H1 (cell line): ENCODE measurements around the gene DTX4. TPM values are rescaled to one million over a fixed set of nuclear protein-coding genes. Genes with fewer than 3 reads are reported as not detected.

Source experiments
- ASH2L ChIP-seq: fragments of 200-600, 300-600 bp; sonication (generic); IDR thresholded peaks from one replicate; pipeline ENCODE4 v1.7.1; 2017; ENCODE audit warnings: low read length
- BACH1 ChIP-seq: IDR thresholded peaks from 2 replicates; pipeline ENCODE4 v1.6.1; 2012; ENCODE audit warnings: low read length, improper control_type of control experiment
- CEBPB ChIP-seq: IDR thresholded peaks from 2 replicates; pipeline ENCODE4 v1.6.1; 2012; ENCODE audit warnings: low read depth, low read length
- CTBP2 ChIP-seq: IDR thresholded peaks from 2 replicates; pipeline ENCODE4 v1.7.0; 2011; ENCODE audit warnings: borderline replicate concordance, mild to moderate bottlenecking, moderate library complexity, mixed read lengths, low read length; ENCODE audit not compliant: insufficient read depth, insufficient read length
- FOSL1 ChIP-seq: IDR thresholded peaks from 2 replicates; pipeline ENCODE4 v1.6.1; 2011; ENCODE audit warnings: mild to moderate bottlenecking, low read depth, low read length, moderate library complexity; ENCODE audit not compliant: insufficient read depth
- HDAC6 ChIP-seq: IDR thresholded peaks from one replicate; pipeline ENCODE4 v1.7.1; 2012; ENCODE audit warnings: low read depth, mild to moderate bottlenecking, inconsistent platforms, low read length, moderate library complexity
- MAFK ChIP-seq: IDR thresholded peaks from 2 replicates; pipeline ENCODE4 v1.6.1; 2012; ENCODE audit warnings: low read depth, mild to moderate bottlenecking, improper control_type of control experiment, low read length
- RAD21 ChIP-seq, 2 experiments: IDR thresholded peaks in 1 of 2; conservative IDR thresholded peaks in 1 of 2; 2 replicates each; pipeline ENCODE4 v1.6.1; 2011; ENCODE audit warnings: low read depth in 2 of 2, low read length in 2 of 2, improper control_type of control experiment in 1 of 2, inconsistent platforms in 1 of 2, mild to moderate bottlenecking in 1 of 2, moderate library complexity in 1 of 2
- SUZ12 ChIP-seq: fragments of 200-600 bp; sonication (generic); IDR thresholded peaks from 2 replicates; pipeline ENCODE4 v1.6.1; 2012; ENCODE audit warnings: mild to moderate bottlenecking, inconsistent platforms, low read length, moderate library complexity, mixed read lengths
- polyA plus RNA-seq, 7 experiments: library from polyadenylated mRNA; depleted of rRNA in 3 of 7; stranded (reverse) in 5 of 7; unstranded in 2 of 7; fragments of >200 nt in 5 of 7; fragments of 200-250 nt in 2 of 7; gene quantifications; 1 replicate in 5 of 7; 2 replicates in 1 of 7; 4 replicates in 1 of 7; pipeline versions ENCODE4 v1.2.1 to v1.2.3, GENCODE V29; 2011 to 2013; ENCODE audit warnings: missing spikeins in 2 of 7, mixed read lengths in 2 of 7
- total RNA-seq: library from RNA; stranded (reverse); fragmentation: NEBNext Ultra II Directional; extraction: Animal tissue kit (Norgen Biotek cat#: 25700); gene quantifications from 2 replicates; pipeline ENCODE4 v1.2.1, GENCODE V29; 2021
- TF ChIP-seq, protein P1 (sequence below): fragments of 300-600 bp; sonication (generic); IDR thresholded peaks from 2 replicates; pipeline ENCODE4 v1.7.1; 2012; ENCODE audit warnings: low read length, moderate library complexity, mild to moderate bottlenecking, inconsistent platforms; ENCODE audit not compliant: insufficient replicate concordance

DTX4 gene
- total and polyA plus RNA-seq, 2 of the 8 experiments (the other 6 are each of a cell fraction or from before 2014, with no cell fraction given) = 5.1 to 18.8 TPM

DNA sequence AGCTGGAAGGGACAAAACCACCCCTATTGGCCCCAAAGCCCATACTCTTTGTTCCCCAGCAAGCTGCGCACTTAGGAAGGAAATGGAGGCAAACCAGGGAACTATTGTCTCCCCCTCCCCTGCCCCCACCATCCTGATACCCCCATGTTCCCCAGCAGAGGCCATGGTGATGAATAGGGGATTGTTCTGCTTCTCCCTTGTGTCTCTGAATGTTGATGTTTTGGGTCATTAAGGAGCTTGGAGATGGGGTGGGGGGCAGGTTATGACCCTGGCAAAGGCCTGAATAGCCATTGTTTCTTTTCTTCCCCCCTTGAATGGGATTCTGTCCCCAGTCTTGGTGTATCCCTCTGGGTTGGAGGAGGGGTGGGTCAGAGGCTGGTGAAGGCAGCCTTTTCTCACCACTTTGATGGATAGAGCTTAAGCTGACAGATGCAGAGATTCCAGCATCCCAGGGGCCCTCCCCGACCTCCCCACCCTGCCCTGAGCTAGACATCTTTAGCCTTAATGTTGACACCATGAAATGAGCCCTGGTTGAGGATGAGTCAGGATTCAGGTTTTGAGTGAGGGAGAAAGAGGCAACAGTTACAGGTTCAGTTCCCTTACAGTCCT lies 8.3 kb downstream of the DTX4 start (continued):
- TF ChIP-seq, protein P1, sequence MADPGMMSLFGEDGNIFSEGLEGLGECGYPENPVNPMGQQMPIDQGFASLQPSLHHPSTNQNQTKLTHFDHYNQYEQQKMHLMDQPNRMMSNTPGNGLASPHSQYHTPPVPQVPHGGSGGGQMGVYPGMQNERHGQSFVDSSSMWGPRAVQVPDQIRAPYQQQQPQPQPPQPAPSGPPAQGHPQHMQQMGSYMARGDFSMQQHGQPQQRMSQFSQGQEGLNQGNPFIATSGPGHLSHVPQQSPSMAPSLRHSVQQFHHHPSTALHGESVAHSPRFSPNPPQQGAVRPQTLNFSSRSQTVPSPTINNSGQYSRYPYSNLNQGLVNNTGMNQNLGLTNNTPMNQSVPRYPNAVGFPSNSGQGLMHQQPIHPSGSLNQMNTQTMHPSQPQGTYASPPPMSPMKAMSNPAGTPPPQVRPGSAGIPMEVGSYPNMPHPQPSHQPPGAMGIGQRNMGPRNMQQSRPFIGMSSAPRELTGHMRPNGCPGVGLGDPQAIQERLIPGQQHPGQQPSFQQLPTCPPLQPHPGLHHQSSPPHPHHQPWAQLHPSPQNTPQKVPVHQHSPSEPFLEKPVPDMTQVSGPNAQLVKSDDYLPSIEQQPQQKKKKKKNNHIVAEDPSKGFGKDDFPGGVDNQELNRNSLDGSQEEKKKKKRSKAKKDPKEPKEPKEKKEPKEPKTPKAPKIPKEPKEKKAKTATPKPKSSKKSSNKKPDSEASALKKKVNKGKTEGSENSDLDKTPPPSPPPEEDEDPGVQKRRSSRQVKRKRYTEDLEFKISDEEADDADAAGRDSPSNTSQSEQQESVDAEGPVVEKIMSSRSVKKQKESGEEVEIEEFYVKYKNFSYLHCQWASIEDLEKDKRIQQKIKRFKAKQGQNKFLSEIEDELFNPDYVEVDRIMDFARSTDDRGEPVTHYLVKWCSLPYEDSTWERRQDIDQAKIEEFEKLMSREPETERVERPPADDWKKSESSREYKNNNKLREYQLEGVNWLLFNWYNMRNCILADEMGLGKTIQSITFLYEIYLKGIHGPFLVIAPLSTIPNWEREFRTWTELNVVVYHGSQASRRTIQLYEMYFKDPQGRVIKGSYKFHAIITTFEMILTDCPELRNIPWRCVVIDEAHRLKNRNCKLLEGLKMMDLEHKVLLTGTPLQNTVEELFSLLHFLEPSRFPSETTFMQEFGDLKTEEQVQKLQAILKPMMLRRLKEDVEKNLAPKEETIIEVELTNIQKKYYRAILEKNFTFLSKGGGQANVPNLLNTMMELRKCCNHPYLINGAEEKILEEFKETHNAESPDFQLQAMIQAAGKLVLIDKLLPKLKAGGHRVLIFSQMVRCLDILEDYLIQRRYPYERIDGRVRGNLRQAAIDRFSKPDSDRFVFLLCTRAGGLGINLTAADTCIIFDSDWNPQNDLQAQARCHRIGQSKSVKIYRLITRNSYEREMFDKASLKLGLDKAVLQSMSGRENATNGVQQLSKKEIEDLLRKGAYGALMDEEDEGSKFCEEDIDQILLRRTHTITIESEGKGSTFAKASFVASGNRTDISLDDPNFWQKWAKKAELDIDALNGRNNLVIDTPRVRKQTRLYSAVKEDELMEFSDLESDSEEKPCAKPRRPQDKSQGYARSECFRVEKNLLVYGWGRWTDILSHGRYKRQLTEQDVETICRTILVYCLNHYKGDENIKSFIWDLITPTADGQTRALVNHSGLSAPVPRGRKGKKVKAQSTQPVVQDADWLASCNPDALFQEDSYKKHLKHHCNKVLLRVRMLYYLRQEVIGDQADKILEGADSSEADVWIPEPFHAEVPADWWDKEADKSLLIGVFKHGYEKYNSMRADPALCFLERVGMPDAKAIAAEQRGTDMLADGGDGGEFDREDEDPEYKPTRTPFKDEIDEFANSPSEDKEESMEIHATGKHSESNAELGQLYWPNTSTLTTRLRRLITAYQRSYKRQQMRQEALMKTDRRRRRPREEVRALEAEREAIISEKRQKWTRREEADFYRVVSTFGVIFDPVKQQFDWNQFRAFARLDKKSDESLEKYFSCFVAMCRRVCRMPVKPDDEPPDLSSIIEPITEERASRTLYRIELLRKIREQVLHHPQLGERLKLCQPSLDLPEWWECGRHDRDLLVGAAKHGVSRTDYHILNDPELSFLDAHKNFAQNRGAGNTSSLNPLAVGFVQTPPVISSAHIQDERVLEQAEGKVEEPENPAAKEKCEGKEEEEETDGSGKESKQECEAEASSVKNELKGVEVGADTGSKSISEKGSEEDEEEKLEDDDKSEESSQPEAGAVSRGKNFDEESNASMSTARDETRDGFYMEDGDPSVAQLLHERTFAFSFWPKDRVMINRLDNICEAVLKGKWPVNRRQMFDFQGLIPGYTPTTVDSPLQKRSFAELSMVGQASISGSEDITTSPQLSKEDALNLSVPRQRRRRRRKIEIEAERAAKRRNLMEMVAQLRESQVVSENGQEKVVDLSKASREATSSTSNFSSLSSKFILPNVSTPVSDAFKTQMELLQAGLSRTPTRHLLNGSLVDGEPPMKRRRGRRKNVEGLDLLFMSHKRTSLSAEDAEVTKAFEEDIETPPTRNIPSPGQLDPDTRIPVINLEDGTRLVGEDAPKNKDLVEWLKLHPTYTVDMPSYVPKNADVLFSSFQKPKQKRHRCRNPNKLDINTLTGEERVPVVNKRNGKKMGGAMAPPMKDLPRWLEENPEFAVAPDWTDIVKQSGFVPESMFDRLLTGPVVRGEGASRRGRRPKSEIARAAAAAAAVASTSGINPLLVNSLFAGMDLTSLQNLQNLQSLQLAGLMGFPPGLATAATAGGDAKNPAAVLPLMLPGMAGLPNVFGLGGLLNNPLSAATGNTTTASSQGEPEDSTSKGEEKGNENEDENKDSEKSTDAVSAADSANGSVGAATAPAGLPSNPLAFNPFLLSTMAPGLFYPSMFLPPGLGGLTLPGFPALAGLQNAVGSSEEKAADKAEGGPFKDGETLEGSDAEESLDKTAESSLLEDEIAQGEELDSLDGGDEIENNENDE = no peak
- TF ChIP-seq MAFK (no peak), CEBPB (no peak), CTBP2 (no peak), SUZ12 (no peak), BACH1 (no peak), RAD21 (IDR thresholded peaks at IDR 0.05 in 1 of 2, conservative IDR thresholded peaks at IDR 0.05 in 1 of 2; ENCODE audit: low read depth in 2 of 2, low read length in 2 of 2) (no peak), ASH2L (no peak), FOSL1 (no peak), HDAC6 (no peak)
